Measurements from ENCODE around the gene CDK5RAP1.

DNA sequence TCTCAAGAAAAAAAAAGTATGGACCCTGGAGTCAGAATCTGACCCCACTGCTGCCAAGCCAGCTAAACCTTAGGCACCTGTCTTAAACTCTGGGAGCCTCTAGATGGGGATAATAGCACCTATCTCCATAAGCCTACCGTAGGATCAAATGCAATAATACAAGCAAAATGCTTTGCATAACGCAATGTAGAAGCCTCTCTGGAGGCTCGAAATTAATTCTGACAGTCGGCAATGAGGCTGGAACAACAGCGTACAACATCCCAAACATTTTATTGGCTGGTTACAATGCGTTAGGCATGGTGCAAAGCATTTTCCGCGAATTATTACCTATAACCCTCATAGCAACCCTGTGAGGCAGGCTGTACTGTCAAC lies 521 bp downstream of the CDK5RAP1 start:
- TF ChIP-seq ZFP3 (CRISPR knock-in tag; IDR thresholded peaks at IDR 0.05) (no peak), ARNTL (CRISPR knock-in tag; IDR thresholded peaks at IDR 0.05; ENCODE audit: borderline replicate concordance, low read depth) (no peak), ISL1 (CRISPR knock-in tag; IDR thresholded peaks at IDR 0.05) (no peak), OSR1 (CRISPR knock-in tag; IDR thresholded peaks at IDR 0.05) (no peak), CSDC2 (CRISPR knock-in tag; IDR thresholded peaks at IDR 0.05) (no peak), PPARA (CRISPR knock-in tag; IDR thresholded peaks at IDR 0.05; ENCODE audit: borderline replicate concordance) (no peak), ZFP30 (CRISPR knock-in tag; IDR thresholded peaks at IDR 0.05) (no peak), ZC3H10 (CRISPR knock-in tag; IDR thresholded peaks at IDR 0.05) (no peak), RARB (CRISPR knock-in tag; IDR thresholded peaks at IDR 0.05) (no peak), GLIS3 (CRISPR knock-in tag; IDR thresholded peaks at IDR 0.05) (no peak)
- TF ChIP-seq, protein P1, sequence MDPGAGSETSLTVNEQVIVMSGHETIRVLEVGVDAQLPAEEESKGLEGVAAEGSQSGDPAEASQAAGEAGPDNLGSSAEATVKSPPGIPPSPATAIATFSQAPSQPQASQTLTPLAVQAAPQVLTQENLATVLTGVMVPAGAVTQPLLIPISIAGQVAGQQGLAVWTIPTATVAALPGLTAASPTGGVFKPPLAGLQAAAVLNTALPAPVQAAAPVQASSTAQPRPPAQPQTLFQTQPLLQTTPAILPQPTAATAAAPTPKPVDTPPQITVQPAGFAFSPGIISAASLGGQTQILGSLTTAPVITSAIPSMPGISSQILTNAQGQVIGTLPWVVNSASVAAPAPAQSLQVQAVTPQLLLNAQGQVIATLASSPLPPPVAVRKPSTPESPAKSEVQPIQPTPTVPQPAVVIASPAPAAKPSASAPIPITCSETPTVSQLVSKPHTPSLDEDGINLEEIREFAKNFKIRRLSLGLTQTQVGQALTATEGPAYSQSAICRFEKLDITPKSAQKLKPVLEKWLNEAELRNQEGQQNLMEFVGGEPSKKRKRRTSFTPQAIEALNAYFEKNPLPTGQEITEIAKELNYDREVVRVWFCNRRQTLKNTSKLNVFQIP (CRISPR knock-in tag; IDR thresholded peaks at IDR 0.05; ENCODE audit: borderline replicate concordance, low read depth), result no peak
- TF ChIP-seq, protein P2, sequence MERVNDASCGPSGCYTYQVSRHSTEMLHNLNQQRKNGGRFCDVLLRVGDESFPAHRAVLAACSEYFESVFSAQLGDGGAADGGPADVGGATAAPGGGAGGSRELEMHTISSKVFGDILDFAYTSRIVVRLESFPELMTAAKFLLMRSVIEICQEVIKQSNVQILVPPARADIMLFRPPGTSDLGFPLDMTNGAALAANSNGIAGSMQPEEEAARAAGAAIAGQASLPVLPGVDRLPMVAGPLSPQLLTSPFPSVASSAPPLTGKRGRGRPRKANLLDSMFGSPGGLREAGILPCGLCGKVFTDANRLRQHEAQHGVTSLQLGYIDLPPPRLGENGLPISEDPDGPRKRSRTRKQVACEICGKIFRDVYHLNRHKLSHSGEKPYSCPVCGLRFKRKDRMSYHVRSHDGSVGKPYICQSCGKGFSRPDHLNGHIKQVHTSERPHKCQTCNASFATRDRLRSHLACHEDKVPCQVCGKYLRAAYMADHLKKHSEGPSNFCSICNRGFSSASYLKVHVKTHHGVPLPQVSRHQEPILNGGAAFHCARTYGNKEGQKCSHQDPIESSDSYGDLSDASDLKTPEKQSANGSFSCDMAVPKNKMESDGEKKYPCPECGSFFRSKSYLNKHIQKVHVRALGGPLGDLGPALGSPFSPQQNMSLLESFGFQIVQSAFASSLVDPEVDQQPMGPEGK (CRISPR knock-in tag; IDR thresholded peaks at IDR 0.05; ENCODE audit: borderline replicate concordance), result no peak
- TF ChIP-seq, protein P3, sequence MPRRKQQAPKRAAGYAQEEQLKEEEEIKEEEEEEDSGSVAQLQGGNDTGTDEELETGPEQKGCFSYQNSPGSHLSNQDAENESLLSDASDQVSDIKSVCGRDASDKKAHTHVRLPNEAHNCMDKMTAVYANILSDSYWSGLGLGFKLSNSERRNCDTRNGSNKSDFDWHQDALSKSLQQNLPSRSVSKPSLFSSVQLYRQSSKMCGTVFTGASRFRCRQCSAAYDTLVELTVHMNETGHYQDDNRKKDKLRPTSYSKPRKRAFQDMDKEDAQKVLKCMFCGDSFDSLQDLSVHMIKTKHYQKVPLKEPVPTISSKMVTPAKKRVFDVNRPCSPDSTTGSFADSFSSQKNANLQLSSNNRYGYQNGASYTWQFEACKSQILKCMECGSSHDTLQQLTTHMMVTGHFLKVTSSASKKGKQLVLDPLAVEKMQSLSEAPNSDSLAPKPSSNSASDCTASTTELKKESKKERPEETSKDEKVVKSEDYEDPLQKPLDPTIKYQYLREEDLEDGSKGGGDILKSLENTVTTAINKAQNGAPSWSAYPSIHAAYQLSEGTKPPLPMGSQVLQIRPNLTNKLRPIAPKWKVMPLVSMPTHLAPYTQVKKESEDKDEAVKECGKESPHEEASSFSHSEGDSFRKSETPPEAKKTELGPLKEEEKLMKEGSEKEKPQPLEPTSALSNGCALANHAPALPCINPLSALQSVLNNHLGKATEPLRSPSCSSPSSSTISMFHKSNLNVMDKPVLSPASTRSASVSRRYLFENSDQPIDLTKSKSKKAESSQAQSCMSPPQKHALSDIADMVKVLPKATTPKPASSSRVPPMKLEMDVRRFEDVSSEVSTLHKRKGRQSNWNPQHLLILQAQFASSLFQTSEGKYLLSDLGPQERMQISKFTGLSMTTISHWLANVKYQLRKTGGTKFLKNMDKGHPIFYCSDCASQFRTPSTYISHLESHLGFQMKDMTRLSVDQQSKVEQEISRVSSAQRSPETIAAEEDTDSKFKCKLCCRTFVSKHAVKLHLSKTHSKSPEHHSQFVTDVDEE (CRISPR knock-in tag; IDR thresholded peaks at IDR 0.05), result no peak
